Adrenal gland (tissue), 12 donors: ENCODE results near the gene HBB. TPM values are rescaled to one million over a fixed set of nuclear protein-coding genes. Genes with fewer than 3 reads are reported as not detected.

Experiments
- DNase-seq, 7 donors: peaks; one replicate each; pipeline ENCODE4 v3.0.0-alpha.2; 2019 to 2020
- H3K27ac ChIP-seq, 5 donors: fragments of 200-600 bp; sonication (generic) in 4 of 5; 1 replicate in 3 of 5; 2 replicates in 2 of 5; pipeline versions ENCODE4 v1.5.1 to v1.8.0; 2016 to 2020; ENCODE audit warnings: mild to moderate bottlenecking in 1 of 5
- H3K27me3 ChIP-seq: fragments of 200-600 bp; 2 replicates; pipeline ENCODE4 v1.8.0; 2021
- H3K36me3 ChIP-seq, 2 donors: fragments of 200-600 bp; replicated peaks in 1 of 2; 1 replicate in 1 of 2; 2 replicates in 1 of 2; pipeline versions ENCODE4 v1.5.1 to v1.8.0; 2018 to 2022
- H3K4me1 ChIP-seq, 2 donors: fragments of 200-600 bp; replicated peaks in 1 of 2; 1 replicate in 1 of 2; 2 replicates in 1 of 2; pipeline versions ENCODE4 v1.5.1 to v1.8.0; 2018 to 2021
- H3K4me3 ChIP-seq, 4 donors: fragments of 200-600 bp; sonication (generic) in 3 of 4; one replicate each; pipeline ENCODE4 v1.5.1; 2016 to 2018
- H3K9me3 ChIP-seq, 3 donors: fragments of 200-600 bp; sonication (generic) in 1 of 3; replicated peaks in 1 of 3; 1 replicate in 2 of 3; 2 replicates in 1 of 3; pipeline versions ENCODE4 v1.5.1 to v1.8.0; 2016 to 2021
- CTCF ChIP-seq, 6 experiments: fragments of 450-650 bp in 4 of 6; fragments of 200-600 bp in 2 of 6; sonication (generic) in 1 of 6; IDR thresholded peaks; 1 replicate in 5 of 6; 2 replicates in 1 of 6; pipeline versions ENCODE4 v1.5.1 to v1.8.0; 2016 to 2021; ENCODE audit warnings: antibody characterized with exemption in 6 of 6, mild to moderate bottlenecking in 2 of 6, moderate library complexity in 1 of 6
- POLR2A ChIP-seq, 2 donors: fragments of 450-650 bp; IDR thresholded peaks; one replicate each; pipeline ENCODE4 v1.6.1; 2017; ENCODE audit warnings: antibody characterized with exemption in 2 of 2, mild to moderate bottlenecking in 2 of 2, moderate library complexity in 1 of 2
- WGBS, 4 donors: extraction: QIAGEN DNeasy Blood & Tissue Kit in 2 of 4; methylation state at CpG; one replicate each; pipeline versions ENCODE4 v1.1.5 to v1.1.7; 2013 to 2017; 5-methylcytosine and 5-hydroxymethylcytosine counted together
- intact Hi-C, 2 donors: fragments of 100-400 bp; cut with DNase I; formaldehyde crosslinking; loops; one replicate each; pipeline versions ENCODE4 v1.14.1 to v1.15.0; 2022 to 2023
- polyA plus RNA-seq, 3 donors: library from polyadenylated mRNA; stranded (reverse); fragments of 200-250 nt in 2 of 3; fragments of 350-450 nt in 1 of 3; fragmentation: Illumina TruSeq in 1 of 3; extraction: RNeasy Lipid Tissue Mini Kit (QIAGEN cat#74804) in 1 of 3; gene quantifications; one replicate each; pipeline ENCODE4 v1.2.3, GENCODE V29; 2013 to 2014
- total RNA-seq, 9 donors: library from RNA; depleted of rRNA in 4 of 9; stranded (reverse); fragments of >200 nt in 4 of 9; fragments of 120-200 nt in 1 of 9; fragmentation: NEBNext Ultra II Directional in 1 of 9; extraction: Animal tissue kit (Norgen Biotek cat#: 25700) in 1 of 9; gene quantifications; one replicate each; pipeline versions ENCODE4 v1.1.0 to v1.2.4, GENCODE V29; 2013 to 2023
- donor health status: healthy with polysubstance abuse.
- donor health status: Bipolar disorder and iron deficiency.
- donor health status: DM: yes; HTN: yes; CAD: no.
- donor health status: DM: no; HTN: no; CAD: no.
- donor health status: DM: no; HTN: no; CAD: no.
- donor health status: DM: yes; HTN: yes; CAD: no.

HBB gene
- total and polyA plus RNA-seq, 12 donors: 1.1 to 794 (median 10.3) TPM

GRCh38 chr11:5188201-5188600, 38.7 kb downstream of the HBB start:
- H3K27me3 ChIP-seq: no peaks in the 10 kb centered on the region
- no peak for TF ChIP-seq CTCF (IDR thresholded peaks at IDR 0.05)
- TF ChIP-seq POLR2A (IDR thresholded peaks at IDR 0.05): no peak
- DNase-seq: no peak
- H3K9me3 ChIP-seq: no peaks in the 10 kb centered on the region
- no peak overlapping the region for H3K4me3 ChIP-seq
- intact Hi-C loops: no loop called here
- WGBS, 4 donors: 82 to 86% (median 82%) methylated on average over 2 of the region's 2 CpGs
- H3K4me1 ChIP-seq: no peaks in the 10 kb centered on the region
- no peaks in the 10 kb centered on the region for H3K36me3 ChIP-seq
- H3K27ac ChIP-seq: no peak overlapping the region

- H3K4me1 ChIP-seq: no peaks in the 10 kb centered on the region
- DNase-seq: no peak
- no peak overlapping the region for H3K4me3 ChIP-seq
- no peaks in the 10 kb centered on the region for H3K36me3 ChIP-seq
- no peak for TF ChIP-seq CTCF (IDR thresholded peaks at IDR 0.05)
- TF ChIP-seq POLR2A (IDR thresholded peaks at IDR 0.05): no peak
- no peaks in the 10 kb centered on the region for H3K9me3 ChIP-seq
- intact Hi-C loops: no loop called here
- 70 to 81% (median 76%) methylated on average over 10 of the region's 10 CpGs for WGBS, 4 donors
- no peaks in the 10 kb centered on the region for H3K27me3 ChIP-seq
- H3K27ac ChIP-seq: no peak overlapping the region
Measured at GRCh38 chr11:5178046-5178837, 48.6 kb downstream of the HBB start.

Other genes starting within 250 kb of the HBB start
- gene OR51L1, start 232.2 kb downstream of the HBB start, total RNA-seq: not detected
- not detected for gene OR51L1, start 232.2 kb downstream of the HBB start, polyA plus RNA-seq
- not detected for gene OR52J3, start 180.5 kb downstream of the HBB start, total RNA-seq
- not detected for gene OR52J3, start 180.5 kb downstream of the HBB start, polyA plus RNA-seq
- not detected for gene OR52E2, start 167.4 kb downstream of the HBB start, total RNA-seq
- not detected for gene OR52E2, start 167.4 kb downstream of the HBB start, polyA plus RNA-seq
- not detected for gene OR52E1, start 157.5 kb downstream of the HBB start, total RNA-seq
- gene OR52E1, start 157.5 kb downstream of the HBB start, polyA plus RNA-seq: not detected
- not detected for gene OR52A5, start 88.7 kb downstream of the HBB start, total RNA-seq
- gene OR52A5, start 88.7 kb downstream of the HBB start, polyA plus RNA-seq: not detected
- not detected for gene OR52A1, start 72.3 kb downstream of the HBB start, total RNA-seq
- gene OR52A1, start 72.3 kb downstream of the HBB start, polyA plus RNA-seq: not detected
- gene OR51V1, start 26.4 kb downstream of the HBB start, total RNA-seq: not detected
- not detected for gene OR51V1, start 26.4 kb downstream of the HBB start, polyA plus RNA-seq
- gene HBD, start 7.4 kb upstream of the HBB start, total RNA-seq: 1 to 10 TPM in 1 of 9 donors, under 1 TPM in 2, not detected in 6; 0.53 to 2.1 (median 0.83) TPM
- not detected for gene HBD, start 7.4 kb upstream of the HBB start, polyA plus RNA-seq
- gene HBG1, start 22.8 kb upstream of the HBB start, total RNA-seq: 10 to 100 TPM in 1 of 9 donors, 1 to 10 TPM in 2, not detected in 6; 3.6 to 22.7 (median 3.8) TPM
- not detected for gene HBG1, start 22.8 kb upstream of the HBB start, polyA plus RNA-seq
- gene HBG2, start 27.7 kb upstream of the HBB start, total RNA-seq: 1,000 to 10,000 TPM in 1 of 9 donors, 10 to 100 TPM in 2, under 1 TPM in 1, not detected in 5; 0.78 to 9,973 (median 12.5) TPM
- under 1 TPM in 1 of 3 donors, not detected in 2; 0.51 TPM for gene HBG2, start 27.7 kb upstream of the HBB start, polyA plus RNA-seq
- 10 to 100 TPM in 1 of 9 donors, 1 to 10 TPM in 2, not detected in 6; 3.6 to 42.8 (median 3.7) TPM for gene HBE1, start 42.9 kb upstream of the HBB start, total RNA-seq
- under 1 TPM in 2 of 3 donors, not detected in 1; 0.16 to 0.24 TPM for gene HBE1, start 42.9 kb upstream of the HBB start, polyA plus RNA-seq
- under 1 TPM in 3 of 9 donors, not detected in 6; 0.28 to 0.78 (median 0.34) TPM for gene OR51B4, start 74.9 kb upstream of the HBB start, total RNA-seq
- gene OR51B4, start 74.9 kb upstream of the HBB start, polyA plus RNA-seq: not detected
- gene OR51B2, start 97.2 kb upstream of the HBB start, total RNA-seq: 1 to 10 TPM in 1 of 9 donors, under 1 TPM in 1, not detected in 7; 0.33 to 1.3 TPM
- gene OR51B2, start 97.2 kb upstream of the HBB start, polyA plus RNA-seq: not detected
- gene OR51B5, start 116.5 kb upstream of the HBB start, total RNA-seq: 1 to 10 TPM in 1 of 9 donors, under 1 TPM in 5, not detected in 3; 0.32 to 2.9 (median 0.53) TPM
- gene OR51B5, start 116.5 kb upstream of the HBB start, polyA plus RNA-seq: under 1 TPM in 2 of 3 donors, not detected in 1; 0.16 TPM
- not detected for gene OR51B6, start 124.4 kb upstream of the HBB start, total RNA-seq
- gene OR51B6, start 124.4 kb upstream of the HBB start, polyA plus RNA-seq: not detected
- not detected for gene OR51M1, start 156.7 kb upstream of the HBB start, total RNA-seq
- gene OR51M1, start 156.7 kb upstream of the HBB start, polyA plus RNA-seq: not detected
- not detected for gene OR51Q1, start 195.0 kb upstream of the HBB start, total RNA-seq
- not detected for gene OR51Q1, start 195.0 kb upstream of the HBB start, polyA plus RNA-seq
- gene OR51I1, start 214.4 kb upstream of the HBB start, total RNA-seq: under 1 TPM in 3 of 9 donors, not detected in 6; 0.34 to 0.94 (median 0.61) TPM
- gene OR51I1, start 214.4 kb upstream of the HBB start, polyA plus RNA-seq: not detected
- gene OR51I2, start 222.3 kb upstream of the HBB start, total RNA-seq: not detected
- not detected for gene OR51I2, start 222.3 kb upstream of the HBB start, polyA plus RNA-seq